Kidney capillary endothelial cell (primary cell): ENCODE data around the gene ZNF32.
A peak's percentile ranks its signal among the peaks of the same experiment; 100 is the strongest.
"Not testable (repeated sequence)": the region's sequence is repeated elsewhere in the genome, so short reads cannot be mapped to it uniquely, and the experiment has no call there.

Experiments
- DNase-seq: peaks from one replicate; pipeline ENCODE4 v3.0.0-alpha.2; 2018; ENCODE audit warnings: low spot score

ZNF32 gene

DNA sequence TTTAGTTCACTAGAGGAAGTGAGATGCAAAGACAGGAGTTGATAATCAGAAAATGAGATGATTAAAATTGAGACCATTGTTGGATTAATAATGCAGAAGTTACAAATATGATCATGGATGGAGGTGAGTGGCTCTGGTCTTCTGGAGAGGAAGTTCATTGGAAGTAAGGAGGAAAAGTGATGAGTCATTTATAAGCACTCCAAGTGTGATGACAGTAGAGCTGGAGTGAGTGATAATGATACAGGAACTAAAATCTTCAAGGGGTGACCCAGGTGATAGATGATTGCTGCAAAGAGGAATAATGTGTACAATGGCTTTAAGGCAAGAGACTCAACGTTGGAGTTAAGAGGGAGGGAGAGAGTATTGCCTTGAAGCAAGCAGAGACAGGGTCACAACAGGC lies 20.7 kb downstream of the ZNF32 start:
- DNase-seq, result no peak

DNA sequence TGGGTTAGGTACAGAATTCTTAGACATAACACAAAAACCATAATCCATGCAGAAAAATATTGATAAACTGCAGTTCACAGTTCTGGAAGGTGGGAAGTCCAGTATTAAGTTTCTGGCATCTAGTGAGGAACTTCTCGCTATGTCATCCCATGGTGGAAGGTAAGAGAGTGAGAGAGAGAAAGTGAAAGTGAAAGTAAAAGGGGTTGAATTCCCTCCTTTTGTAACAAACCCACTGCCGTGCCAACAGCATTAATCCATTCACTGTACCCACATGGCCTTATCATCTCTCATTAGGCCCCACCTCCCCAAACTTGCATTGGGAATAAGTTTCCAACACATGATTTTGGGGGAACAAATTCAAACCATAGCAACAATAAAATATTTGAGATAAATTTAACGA lies 25.3 kb downstream of the ZNF32 start:
- DNase-seq, result no peak

DNA sequence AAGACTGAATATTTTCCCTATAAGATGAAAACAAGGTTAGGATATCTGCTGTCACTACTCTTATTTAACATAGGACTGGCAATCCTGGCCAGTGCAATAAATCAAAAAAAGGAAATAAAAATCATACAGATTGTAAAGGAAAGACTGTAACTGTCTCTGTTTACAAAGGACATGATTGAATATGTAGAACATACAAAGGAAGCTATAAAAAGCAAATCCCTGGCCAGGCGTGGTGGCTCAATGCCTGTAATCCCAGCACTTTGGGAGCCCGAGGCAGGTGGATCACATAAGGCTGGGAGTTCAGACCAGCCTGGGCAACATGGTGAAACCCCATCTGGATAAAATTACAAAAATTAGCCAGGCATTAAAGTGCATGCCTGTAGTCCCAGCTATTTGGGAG lies 26.6 kb downstream of the ZNF32 start:
- DNase-seq, result no peak

DNA sequence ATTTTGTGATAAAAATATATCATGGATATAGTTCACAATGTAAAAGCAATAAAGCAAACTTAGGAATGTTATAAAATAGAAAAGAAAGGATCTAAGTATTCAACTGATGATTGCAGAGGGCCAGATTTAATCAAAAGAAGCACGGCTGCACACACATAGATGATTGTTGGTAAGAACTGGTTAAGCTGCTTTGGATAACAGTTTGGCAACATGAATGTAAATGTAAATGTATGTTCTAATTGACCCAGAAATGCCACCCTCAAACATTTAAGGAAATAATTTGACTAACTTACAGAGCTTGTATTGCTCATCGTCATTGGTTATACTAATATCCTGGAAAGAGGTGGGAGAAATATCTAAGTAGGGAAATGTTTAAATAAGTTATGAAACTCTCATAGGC lies 29.3 kb downstream of the ZNF32 start:
- no peak for DNase-seq

DNA sequence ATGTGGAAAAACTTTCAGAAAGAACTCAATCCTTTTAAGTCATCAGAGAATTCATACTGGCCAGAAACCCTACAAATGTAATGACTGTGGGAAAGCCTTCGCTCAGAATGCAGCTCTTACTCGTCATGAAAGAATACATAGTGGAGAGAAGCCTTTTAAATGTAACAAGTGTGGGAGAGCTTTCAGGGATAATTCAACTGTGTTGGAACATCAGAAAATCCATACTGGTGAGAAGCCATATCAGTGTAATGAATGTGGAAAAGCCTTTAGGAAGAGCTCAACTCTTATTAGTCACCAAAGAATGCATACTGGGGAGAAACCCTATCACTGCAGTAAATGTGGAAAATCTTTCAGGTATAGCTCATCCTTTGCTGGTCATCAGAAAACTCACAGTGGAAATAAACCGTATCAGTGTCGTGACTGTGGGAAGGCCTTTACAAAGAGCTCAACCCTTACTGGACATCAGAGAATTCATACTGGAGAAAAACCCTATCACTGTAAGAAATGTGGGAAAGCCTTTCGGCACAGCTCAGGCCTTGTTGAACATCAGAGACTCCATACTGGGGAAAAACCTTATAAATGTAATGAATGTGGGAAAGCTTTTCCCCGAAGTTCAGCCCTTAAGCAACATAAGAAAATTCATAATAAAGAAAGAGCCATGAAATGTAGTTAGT lies 31.8 kb downstream of the ZNF32 start:
- DNase-seq, result no peak

DNA sequence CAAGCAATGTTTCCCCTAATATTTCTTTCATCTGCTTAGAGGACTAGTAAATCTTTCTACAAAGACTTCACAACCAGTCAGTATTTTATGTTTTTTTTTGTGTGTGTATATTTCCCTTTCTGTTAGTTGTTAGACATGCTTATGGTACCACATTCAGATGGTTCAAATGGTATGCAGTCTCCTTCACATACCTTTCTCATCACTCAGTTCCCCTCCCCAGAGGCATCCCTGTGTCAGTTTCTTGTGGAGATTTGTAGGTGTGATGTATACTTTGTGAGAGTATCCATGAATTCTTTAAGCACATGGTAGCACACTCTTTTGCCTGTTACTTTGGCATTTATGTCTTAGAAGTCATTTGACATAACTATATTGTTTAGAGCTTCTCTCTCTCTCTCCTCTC lies 38.0 kb downstream of the ZNF32 start:
- DNase-seq, result no peak

DNA sequence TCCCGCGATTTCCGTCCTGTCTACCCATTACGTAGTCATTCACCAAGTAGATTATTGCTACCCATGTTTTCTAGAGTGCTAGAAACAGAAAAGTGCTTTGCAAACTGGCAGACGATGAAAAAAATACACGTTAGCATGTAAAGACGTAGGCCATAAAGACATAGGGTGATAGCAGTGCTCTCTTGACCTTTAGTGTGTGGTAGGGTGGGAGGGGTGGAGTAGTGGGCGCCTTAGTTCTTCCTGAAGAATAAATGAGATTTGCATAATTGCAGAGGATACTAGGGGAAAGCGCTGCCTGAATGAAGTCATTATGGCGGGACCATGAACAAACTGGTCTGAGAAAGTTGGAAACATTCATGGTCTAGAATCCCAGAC lies 41.5 kb downstream of the ZNF32 start:
- no peak for DNase-seq

DNA sequence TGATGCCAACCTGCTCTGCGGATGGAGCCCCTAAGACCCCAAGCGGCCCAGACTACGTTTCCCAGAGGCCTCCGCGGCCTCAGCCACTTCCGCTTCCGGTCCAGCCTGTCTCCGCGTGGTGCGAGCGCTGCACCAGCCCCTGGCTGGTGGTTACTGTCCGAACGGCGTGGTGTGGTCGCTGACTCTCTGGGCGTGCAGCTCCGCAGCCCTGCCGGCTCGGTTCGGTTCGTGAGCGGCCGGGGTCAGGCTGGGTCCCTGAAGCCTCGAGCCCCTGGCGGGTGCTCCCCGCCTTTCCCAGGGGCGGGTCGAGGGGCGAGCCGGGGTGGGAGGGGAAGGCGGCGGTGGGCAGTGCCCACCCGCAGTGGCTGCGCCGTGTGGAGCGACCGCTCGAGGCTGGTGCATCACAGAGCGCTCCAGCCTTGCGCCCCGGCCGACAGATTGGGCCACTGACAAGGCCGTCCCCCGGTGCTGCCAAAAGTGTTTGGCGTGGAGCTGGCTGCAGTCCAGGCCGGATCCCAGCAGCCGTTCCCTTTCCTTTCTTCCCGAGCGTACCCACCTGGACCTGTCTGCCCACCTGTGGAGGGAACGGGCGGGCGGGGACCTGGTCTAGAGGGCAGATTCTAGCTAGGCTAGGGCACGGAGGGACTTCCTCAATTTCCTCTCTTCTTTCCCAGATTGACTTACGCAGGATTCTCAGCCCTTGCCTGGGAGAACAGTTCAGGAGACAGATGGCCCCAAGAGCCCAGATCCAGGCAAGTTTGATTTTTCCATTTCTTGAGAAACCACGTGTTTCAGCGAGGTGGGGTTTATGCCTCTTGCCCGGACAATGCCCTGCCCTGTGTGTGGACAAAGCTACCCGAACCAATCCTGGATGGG lies 42.1 kb downstream of the ZNF32 start, which contains the start of gene ZNF485:
ZNF485 (plus strand) TSS at position 116 of the 876 bp plus-strand sequence; CDS start at position 729, 613 bp downstream.
- peak; percentile 44 for DNase-seq

DNA sequence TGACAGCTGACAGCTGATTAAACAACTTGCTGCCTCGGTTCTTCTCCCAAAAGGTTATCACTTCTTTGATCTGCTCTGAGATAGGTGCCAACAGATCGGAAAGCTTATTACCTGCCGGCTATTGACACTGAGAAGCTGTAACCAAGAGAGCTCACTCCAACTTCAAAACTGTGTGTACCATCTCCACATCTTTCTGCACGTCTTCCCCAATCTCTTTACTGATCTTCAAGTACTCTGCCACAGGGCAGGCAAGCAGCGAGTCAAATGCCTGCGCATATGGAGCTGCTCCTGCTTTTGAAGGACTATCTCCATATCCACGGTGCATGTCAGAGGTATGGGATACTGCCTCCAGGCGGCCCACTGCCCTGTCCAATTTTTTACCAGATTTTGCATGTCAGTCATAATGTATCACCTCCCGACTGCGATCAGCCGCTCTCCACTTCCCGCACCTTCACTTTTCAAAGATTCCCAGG lies 42.8 kb downstream of the ZNF32 start:
- no peak for DNase-seq

DNA sequence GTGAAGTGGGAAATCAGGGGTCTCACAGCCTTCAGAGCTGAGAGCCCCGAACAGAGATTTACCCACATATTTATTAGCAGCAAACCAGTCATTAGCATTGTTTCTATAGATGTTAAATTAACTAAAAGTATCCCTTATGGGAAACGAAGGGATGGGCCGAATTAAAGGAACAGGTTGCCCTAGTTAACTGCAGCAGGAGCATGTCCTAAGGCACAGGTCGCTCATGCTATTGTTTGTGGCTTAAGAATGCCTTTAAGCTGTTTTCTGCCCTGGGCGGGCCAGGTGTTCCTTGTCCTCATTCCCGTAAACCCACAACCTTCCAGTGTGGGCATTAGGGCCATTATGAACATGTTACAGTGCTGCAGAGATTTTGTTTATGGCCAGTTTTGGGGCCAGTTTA lies 47.1 kb downstream of the ZNF32 start:
- not testable (repeated sequence) for DNase-seq

DNA sequence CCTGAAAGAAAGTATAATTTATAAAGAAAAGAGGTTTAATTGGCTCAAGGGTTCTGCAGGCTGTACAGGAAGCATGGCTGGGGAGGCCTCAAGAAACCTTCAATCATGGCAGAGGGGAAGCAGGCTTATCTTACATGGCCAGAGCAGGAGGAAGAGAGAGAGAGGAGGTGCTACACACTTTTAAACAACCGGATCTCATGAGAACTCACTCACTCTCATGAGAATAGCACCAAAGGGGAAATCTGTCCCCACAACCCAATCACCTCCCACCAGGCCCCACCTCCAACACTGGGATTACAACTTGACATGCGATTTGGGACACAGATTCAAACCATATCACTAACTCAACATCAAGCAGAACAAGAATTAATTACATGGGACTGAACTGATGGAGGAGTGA lies 49.3 kb downstream of the ZNF32 start:
- DNase-seq, result no peak

DNA sequence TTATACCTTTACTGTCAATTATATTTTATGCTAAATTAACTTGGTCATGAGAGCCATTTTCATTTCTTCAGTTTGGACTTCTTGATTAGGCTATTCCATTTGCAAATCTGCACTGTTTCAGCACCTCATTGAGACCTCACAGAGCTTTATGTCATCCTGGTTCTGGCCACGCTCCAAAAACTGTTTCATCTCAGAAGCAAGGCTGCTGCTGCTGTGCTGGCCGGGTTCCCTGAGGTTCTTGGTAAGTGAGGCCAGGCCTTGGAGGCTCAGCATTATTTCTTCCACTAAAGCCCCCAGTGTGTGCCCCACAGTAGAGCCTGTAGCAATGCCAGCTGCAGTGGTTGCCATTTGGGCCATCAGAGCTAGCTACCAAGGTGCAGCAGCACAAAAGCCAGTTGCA lies 50.2 kb downstream of the ZNF32 start:
- no peak for DNase-seq

DNA sequence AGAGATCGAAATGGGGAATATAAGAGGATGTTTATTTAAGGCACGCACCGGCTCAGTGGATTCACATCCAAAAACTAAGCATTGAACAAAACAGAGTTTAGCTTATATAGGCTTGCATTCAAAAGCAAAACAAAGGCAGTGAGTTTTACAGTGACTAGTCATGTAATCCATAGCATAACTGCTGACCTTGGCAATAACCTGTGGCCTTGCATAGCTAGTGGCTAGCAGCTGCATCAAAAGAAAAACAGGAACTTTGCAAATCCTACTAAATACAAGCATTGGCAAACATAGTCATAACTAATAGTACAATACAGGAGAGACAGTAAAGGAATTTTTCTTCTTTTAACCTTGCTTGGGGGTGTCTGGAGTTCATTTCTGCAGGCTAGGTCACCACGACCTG lies 52.1 kb downstream of the ZNF32 start:
- no peak for DNase-seq

DNA sequence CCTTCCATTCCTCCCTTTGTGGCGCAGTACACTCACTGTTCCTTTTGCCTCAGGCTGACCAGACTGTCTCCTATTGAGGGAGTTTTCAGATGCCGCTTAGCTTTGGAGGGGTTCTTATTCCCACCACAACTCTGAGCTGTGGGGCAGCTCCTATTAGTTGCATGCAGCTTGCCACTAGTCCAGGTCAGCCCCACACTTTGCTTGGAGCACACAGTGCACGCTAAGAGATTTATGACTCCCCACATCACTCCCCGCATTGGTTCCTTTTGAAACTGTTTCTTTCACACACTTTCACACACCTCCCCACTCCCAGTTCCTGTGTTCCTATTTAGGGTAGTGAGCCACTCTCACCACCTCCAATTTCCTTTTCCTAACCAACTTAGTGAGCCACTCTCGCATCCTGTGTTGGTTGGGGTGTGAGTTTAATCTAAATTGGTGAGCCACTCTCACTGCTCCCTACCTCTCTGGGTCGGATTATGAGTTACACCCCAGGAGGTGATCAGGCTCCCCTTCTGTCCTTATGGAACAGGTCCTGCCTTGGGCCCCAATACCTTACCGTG lies 52.9 kb downstream of the ZNF32 start:
- DNase-seq, result no peak

DNA sequence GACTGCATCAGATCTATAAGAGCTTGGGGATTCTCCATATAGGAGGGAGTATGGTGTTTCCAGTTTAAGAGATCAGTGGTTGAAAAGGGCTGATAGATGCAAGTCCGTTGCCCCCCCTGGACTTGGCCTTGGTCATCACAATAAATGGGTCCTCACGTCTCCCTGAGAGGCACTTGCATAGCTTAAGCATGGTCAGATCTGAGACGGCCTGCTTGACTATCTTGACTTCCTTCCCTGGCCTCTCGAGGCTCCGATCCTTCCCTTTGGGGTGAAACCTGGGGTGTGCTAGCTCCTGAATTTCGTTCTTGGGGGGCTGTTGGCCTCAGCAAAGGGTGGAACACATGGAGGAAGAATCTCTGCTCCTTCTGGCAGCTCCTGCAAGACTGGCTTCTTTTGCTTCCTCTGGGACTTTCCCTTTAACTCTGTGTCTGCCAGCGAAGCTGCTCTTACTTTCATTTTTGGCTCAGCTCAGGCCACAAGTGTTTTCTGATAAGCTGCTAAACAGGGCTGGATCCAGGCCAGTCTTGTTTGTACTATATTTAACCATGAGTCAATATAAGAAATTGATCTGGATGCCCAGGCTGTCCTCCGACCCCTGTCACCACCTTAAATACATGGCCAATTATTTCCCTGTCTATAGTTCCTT lies 53.6 kb downstream of the ZNF32 start:
- DNase-seq, result no peak
